DMS53 treated with DMSO at 0.1 percent for 48 hours (cell line): ENCODE data around the gene PNLIPRP1.

ENCODE experiments used
- DNase-seq: peaks from one replicate; lab custom pipeline; 2025; ENCODE audit not compliant: unreplicated experiment; lab: John Stamatoyannopoulos, UW

Gene PNLIPRP1

DNA sequence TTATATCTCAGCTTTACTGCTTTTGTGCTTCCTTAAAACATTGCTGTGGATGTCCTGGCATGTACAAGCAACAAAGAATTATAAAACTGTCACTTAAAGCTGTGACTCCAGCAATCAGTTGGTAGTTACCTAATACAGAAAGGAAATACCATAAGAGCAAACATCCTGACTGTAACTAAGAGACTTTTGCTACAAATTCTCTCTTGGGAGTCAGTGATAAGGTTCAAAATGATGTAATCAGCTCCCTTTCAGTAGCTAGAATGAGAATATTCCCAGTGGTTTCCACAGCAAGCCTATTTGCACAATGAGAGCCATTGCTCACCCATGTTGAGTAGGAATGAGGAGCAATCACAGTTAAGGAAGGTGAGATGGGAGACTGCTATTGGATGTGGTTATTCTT is 7.6 kb downstream of the PNLIPRP1 start:
- no peak for DNase-seq

- DNase-seq = no peak
These were observed 9.2 kb downstream of the PNLIPRP1 start for GRCh38 chr10:116599991-116600390.

- no peak for DNase-seq
These were observed 12.1 kb downstream of the PNLIPRP1 start for GRCh38 chr10:116602648-116603400.

- DNase-seq = no peak
These were observed 15.3 kb downstream of the PNLIPRP1 start for GRCh38 chr10:116606061-116606483.

GRCh38 chr10:116607336-116607735 is 16.6 kb downstream of the PNLIPRP1 start:
- DNase-seq = no peak

DNA sequence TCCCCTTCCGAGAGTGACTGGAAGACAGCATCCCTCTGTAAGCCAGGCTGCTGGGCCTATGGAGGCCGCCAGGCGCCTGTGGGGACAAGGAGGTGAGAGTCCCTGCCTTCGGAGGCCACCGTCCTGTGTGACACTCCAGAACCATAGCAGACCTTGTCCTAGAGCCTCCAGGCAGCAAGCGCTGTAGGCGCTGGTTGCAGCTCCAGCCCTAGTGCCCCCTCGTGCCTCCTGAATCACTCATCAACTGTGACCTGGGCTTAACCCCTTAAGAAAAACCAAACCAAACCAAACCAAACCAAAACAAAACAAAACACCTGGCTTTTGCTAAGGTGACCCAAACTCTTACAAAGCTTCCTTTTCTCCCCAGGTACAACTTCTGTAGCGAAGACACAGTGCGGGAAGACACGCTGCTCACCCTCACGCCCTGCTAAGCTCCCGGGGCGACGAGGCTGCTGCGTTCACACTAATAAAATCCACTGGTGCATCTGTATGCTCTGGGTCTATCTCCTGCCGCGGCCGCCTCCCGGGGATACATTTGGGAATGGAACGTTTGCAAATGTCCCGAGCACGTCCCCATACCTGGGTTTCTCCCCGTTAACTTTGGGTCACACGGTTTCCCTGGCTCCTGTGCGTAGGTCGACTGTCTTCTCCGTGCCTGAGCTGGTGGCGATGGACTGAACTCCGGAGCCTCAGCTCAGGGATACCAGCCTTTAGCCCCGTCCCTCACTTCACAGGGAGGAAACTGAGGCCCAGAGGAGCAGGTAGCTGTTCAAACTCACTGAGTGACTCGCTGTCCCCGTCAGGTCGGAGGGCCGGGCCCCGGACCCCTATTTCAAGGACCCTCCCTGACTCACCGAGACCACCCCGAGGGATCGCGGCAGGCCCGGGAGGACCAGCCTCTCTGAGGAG is 18.2 kb downstream of the PNLIPRP1 start:
- DNase-seq = no peak

GRCh38 chr10:116610443-116611152 is 19.8 kb downstream of the PNLIPRP1 start:
- DNase-seq = no peak

- DNase-seq = no peak
These were observed 20.4 kb downstream of the PNLIPRP1 start for GRCh38 chr10:116611153-116611545.

DNA sequence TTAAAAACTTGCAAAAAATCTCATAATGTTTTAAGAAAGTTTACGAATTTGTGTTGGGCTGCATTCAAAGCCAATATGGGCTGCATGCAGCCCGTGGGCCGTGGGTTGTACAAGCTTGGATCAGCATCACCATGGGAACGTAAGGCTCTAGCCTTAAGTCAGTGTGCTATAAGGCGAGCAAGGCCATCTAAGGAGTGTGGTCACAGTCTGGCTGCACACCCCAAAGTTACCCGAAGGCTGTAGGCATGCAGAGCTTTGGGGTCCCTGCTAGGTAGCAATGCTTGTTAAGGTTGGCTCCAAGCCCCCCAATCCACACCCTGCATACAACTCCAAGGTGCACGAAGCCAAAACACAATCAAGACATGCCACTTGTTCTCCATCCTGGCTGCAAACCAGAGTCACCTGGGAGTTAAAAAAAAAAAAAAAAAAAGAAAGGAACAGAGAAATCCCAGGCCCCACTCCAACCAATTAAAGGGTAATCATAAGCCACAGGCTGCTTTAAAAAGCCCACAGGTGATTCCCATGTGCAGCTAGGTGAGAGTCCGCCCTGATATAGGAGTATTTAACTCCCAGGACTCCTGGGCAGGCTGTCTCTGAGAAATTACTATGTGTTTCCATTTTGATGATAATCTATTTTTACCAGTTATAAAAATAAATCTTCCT is 21.5 kb downstream of the PNLIPRP1 start:
- no peak for DNase-seq

GRCh38 chr10:116613471-116613870 is 22.7 kb downstream of the PNLIPRP1 start:
- DNase-seq = no peak

GRCh38 chr10:116614796-116615195 is 24.0 kb downstream of the PNLIPRP1 start:
- no peak for DNase-seq

GRCh38 chr10:116615199-116615776 is 24.5 kb downstream of the PNLIPRP1 start:
- DNase-seq = no peak

DNA sequence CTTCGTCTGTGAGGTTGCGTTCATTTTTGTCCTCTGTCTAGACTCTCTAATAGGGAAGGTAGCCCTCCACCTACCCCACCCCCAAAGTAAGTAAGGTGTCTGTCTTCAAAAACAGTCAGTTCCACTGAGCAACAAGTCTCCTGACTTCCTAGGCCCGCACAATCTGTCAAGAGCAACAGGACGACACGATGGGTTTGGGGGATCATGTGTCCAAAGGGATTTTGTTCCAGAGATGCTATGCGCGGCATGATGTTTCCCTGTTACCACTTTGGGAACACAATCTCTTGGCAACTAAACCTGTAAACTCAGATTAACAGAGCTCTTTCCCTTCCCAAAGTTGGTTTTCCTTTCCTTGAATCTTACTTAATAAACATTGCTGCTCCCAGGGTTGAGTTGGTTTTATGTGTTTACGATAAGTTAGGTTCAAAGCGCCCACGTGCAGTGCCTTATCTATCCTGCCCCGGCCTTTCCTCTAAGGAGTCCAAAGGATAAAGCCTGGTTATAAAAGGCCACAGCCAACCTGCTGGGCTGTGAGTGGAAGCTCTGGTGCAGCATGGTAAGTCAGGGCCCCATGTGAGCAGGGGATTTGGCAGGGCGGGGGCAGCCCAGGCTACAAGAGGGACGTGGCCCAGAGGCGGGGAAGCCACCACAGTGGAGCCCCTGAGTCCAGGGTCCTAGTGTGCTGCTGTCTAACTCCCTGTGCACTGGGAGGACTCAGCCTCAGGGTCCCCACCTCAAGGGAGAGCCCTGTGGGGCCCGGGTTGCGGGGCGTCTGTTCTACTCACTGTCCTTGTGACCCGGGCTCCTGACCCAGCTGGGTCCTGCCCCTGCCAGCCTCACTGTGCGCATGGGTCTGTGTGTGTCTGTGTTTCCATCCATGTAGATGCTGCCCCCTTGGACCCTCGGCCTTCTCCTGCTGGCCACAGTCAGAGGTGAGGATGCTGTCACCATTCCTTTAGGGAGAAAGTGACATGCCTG is 30.0 kb downstream of the PNLIPRP1 start, which contains the start of gene PNLIPRP2:
Gene PNLIPRP2 (plus strand): TSS at position 531 of the 978 bp plus-strand sequence.
- DNase-seq = no peak

- DNase-seq = no peak
These were observed 30.7 kb downstream of the PNLIPRP1 start for GRCh38 chr10:116621476-116621875.

DNA sequence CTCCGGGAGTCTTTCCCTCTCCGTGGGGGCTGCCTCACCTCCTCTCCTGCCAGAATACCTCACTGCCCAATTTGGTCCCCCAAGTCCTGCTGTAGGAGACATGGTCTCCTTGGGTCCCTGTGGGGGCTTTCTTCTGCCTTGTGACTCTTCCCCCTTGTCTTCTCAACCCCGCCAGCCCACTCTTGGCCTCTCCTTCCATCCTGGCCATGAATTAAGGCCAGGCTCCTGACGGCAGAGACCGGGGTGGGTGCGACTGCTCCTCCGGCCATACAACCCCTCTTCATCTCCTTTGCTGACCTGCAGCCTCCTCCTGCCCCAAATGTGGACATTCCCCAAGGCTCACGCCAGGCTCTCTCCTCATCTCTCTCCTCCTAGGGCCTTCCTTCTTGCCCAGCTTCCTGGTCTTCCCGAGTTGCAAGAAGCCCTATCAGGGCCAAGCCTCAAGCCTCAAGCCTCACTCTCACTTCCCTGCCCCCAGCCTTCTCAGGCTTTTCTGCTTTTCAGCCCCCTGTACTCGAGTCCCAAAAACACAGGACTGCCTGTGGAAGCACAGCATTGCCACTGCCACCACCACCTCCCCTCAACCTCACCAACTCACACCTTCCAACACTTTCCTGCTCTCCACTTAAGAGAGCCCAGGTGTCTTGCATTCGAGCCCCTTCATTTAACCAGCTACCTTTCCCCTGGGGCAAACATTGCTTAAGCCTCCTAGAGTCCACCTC is 31.3 kb downstream of the PNLIPRP1 start:
- no peak for DNase-seq

GRCh38 chr10:116625845-116626244 is 35.1 kb downstream of the PNLIPRP1 start:
- no peak for DNase-seq

- no peak for DNase-seq
These were observed 36.1 kb downstream of the PNLIPRP1 start for GRCh38 chr10:116626815-116627214.

GRCh38 chr10:116627386-116627933 is 36.7 kb downstream of the PNLIPRP1 start:
- no peak for DNase-seq
